ENCODE measurements around the gene RPRML.
A peak's percentile ranks its signal among the peaks of the same experiment; 100 is the strongest.
"Not testable (repeated sequence)": the region's sequence is repeated elsewhere in the genome, so short reads cannot be mapped to it uniquely, and the experiment has no call there.

The RPRML gene

DNA sequence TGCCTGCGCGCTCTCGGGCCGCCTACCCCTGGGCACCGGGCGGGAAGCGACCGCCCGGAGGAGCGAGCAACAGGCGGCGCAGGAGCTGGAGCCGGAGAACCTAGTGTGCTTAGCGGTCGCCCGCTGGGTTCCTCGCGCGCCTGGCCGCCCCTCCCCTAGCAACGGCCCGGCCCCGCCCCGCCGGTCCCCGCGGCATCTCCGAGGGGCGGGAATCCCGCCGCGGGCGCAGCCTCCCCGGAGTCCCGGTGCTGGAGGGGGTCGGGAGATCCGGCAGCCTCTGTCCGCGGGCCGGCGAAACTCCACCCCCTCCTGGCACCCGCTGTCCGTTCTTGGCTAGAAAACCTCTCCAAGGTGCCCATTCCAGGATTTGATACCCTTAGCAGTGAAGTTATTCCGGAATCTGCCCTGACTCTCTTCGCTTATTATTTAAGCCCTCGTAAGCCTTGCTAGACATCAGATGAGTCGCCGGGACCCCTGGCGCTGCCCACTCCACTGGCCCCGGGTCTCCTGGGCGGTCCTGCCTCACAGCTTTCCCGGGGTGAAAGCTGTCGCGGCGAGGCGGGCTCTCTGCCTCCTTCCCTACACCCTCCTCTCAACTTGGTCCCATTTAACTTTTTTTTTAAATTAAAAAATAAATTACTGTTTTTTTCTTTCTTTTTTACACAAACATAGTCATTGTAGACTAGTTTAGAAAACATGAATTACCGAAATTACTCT, at the start of gene RPRML:
TSS of gene RPRML (minus strand) at position 107 of the 717 bp plus-strand sequence. CDS start 246 bp downstream, outside the sequence.
- DNase-seq, result peak; percentile 48

DNA sequence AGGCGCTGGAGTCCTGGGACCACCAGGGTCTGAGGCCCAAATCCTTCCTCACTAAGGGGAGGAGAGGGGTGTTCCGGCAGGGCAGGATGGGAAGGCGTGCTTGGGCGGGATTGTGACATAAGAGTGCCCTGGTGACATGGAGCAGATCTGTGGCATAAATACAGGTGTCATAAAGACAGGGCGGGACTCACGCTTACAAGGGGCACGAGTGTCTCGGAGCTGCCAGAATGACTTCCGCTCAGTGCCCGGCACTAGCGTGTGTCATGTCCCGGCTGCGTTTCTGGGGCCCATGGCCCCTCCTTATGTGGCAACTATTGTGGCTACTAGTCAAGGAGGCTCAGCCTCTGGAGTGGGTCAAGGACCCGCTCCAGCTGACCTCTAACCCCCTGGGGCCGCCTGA, 37.9 kb upstream of the RPRML start:
- DNase-seq, result not testable (repeated sequence)

- DNase-seq, result no peak
These were observed 34.3 kb upstream of the RPRML start for GRCh38 chr17:47013341-47013740.

DNA sequence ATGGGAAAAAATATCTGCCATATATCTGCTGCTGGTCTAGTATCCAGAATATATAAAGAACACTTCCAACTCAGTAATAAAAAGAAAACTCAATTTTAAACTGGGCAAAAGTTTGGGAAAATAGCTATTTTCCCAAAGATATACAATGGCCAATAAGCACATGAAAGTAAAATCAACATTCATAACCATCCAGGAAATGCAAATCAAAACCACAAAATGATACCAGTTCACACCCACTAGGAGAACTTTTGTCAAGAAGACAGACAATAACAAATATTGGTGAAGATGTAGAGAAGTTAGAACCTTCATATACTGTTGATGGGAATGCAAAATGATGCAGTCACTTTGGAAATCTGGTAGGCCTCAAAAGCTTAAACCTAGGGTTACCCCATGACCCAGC, 33.4 kb upstream of the RPRML start:
- DNase-seq, result no peak

DNA sequence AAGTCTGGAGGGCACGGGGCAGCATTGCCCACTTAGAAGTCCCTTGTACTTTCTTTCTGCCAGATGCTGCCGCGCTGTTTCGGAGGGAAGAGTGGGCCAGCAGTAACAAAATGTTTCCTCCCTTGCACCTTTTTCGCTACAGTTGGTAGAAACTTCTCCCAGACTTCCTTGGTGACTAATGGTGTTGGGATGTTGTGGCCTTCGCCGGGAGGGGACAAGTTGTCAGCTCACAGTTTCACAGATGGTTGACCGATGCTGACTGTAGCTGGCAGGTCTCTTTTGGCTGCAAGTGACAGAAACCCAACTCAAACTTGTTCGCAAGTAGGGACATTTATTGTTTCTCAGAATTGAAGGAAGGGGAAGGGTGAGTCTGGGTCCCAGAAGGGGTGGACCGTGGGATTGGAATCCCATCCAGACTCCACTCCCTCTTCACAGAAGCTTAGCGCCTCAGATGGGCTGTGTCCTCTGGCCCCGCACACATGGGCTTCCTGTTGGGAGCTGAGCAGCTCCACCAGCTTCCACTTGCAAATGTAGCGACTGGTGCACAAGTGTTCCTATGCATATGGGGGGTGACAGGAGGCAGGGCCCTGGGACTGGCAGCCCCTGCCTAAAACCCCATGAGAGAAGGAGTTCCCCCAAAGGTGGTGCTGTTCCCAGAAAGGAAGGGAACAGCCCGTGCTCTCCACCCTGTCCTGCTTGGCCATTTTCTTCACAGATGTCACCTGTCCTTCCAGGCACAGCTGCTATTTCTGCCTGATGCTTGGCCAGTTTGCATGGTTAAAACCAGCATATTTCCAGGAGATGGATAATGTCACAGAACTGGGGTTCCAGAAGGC, 30.9 kb upstream of the RPRML start:
- no peak for DNase-seq

DNA sequence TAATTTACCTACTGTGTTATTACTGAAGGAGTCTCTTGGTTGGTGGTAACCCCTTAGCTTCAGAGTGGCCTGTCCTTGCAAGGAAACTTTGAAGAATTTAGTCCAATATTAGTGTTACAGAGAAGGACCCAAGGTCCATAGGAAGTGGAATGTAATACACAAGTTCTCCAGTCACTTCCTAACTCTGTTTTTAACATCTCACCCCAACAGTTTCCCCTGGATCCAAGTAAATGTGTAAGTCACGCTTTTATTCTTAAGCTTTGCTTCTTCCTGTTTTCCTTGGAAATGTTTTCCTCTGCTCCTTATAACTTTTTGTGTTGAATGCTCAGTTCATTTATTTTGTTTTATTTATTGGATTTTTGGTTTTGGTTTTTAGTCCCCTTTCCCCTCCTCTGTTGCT, 25.9 kb upstream of the RPRML start:
- no peak for DNase-seq

- not testable (repeated sequence) for DNase-seq
These were observed 24.8 kb upstream of the RPRML start for GRCh38 chr17:47003864-47004263.

DNA sequence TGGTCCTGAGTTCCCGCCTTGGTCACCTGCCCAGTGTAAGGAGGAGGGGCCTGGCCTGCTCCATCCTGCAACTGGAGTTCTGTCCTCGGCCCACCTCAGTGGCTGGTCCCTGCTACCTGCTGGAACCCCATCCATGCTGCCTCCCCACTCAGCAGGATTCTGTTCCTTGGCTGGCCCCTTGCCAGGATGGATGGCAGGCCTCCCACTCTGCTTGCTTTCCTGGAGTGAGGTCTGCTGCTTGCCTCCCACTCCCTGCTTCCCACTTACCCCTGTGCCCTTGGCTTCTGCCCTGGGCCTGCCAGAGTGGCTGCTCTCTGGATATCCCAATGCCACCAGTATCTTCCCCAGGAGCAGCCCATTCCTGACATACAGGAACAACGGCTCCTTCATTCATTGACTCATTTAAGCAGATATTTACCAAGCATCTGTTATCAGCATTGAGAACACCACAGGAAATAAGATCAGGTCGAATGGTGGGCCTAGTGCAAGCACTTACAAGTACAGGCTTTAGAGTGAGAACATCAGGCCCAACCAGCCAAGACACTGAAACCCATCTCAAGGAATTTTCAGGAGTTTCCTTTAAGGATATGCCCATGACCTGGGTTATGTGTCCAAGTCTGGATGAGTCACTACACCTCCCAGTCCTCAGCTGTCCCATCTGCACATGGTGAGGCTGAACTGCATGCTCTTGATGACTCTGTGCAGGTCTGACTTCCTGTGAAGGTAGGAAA, 17.0 kb upstream of the RPRML start:
- no peak for DNase-seq

GRCh38 chr17:46994993-46995392, 15.9 kb upstream of the RPRML start:
- no peak for DNase-seq

DNA sequence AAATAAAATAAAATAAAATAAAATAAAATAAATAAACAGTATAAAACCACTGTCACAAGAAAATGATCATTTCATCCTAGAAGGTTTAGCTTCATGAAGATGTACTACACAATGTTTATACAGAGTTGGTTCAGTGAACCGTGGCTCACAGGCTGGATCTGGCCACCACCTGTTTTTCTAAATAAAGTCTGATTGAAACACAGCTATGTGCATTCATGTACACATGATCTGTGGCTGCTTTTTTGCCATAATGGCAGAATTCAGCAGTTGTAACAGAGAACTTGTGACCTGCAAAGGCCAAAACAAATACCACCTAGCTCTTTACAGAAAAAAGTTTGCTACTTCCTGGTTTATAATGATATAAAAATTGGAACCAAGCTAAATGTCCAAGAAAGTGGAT, 12.6 kb upstream of the RPRML start:
- no peak for DNase-seq

DNA sequence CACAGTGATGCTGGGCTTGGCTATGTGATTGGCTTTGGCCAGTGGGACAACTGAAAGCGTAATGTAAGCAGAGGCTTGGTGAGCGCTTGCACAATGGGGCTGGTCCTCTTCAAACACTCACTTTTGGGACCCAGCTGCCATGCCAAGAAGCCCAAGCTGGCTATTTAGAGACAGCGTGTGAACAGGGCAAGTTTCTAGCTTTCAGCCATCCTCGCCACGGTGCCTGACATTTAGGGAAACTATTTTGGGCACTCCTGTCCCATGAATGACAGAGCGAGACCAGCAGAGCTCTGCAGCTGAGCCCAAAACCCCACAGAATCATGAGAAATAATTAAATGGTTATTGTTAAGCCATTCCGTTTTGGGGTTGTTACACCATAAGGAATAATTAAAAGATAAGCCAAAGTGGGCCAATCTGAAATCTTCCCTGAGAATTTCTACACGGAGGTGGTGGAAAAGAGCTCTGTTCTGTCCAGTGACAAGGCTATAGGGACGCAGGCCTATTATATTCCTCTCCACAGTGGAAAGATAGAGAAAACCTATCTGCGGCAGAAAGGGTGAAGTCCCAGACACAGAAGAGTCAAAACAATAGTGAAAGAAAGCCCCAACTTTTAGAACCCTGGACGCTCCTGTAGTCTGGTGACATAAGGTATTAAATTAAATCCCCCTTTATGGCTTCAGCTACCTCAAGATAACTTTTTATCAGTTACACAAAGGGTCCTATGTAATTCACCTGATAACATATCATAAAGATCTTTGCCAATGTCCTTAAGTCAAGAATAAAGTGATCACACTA, 10.8 kb upstream of the RPRML start:
- no peak for DNase-seq

- not testable (repeated sequence) for DNase-seq
These were observed 8.9 kb upstream of the RPRML start for GRCh38 chr17:46987927-46988326.

GRCh38 chr17:46986366-46986765, 7.3 kb upstream of the RPRML start:
- DNase-seq, result peak; percentile 98

- peak; percentile 82 for DNase-seq
These were observed 5.8 kb upstream of the RPRML start for GRCh38 chr17:46984892-46985291.

- peak; percentile 97 for DNase-seq
These were observed 5.3 kb upstream of the RPRML start for GRCh38 chr17:46984341-46984740.

GRCh38 chr17:46983782-46984181, 4.7 kb upstream of the RPRML start:
- DNase-seq, result no peak

DNA sequence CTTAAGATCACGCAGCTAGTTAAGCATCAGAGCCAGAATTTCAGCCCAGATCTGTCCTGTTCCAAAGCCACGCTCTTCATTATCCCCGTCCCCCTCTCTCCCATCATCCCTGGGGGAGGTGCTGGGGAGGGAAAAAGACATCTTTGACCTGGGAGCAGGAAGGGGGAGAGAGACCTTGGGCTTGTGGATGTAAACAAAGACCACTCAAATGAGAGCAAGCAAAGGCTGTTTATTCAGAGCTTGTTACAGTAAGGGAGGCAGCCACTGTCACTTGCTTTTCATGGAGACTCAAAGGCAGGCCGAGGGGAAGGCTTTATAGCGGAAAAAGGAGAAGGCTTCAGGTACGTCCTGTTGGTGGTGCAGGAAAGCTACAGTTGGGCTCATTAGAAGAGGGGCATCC, 3.5 kb upstream of the RPRML start:
- DNase-seq, result no peak

DNA sequence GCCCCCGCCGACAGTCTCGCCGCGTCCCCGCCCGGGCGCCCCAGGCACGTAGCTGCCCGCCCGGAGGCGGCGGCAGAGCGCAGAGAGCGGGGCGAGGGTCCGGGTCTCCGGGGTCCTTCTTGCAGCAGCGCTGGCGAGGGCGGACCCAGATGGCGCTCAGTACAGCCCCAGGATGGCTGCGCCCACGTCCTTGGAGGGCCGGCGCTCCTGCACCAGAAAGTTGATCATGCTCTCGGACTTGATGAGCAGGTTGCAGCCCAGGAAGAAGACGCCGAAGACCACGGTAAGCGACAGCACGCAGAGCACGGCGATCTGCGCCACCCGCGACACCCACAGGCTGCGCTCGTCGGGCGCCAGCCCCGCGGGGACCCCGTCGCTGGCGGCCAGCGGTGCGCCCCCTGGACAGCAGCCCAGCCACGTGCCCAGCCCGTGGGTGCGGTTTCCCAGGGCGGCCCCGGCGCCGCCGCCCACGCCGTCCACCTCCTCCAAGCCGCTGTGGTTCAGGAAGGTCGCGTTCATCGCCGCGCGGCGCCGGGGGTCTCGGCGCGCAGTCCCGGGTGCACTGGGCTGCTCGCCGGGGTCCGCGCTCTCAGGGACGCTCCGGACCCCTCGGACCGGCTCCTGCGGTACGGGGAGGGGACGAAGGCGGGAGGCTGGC, 435 bp downstream of the RPRML start:
- no peak for DNase-seq

GRCh38 chr17:46977750-46978488, 1.1 kb downstream of the RPRML start:
- DNase-seq, result no peak

DNA sequence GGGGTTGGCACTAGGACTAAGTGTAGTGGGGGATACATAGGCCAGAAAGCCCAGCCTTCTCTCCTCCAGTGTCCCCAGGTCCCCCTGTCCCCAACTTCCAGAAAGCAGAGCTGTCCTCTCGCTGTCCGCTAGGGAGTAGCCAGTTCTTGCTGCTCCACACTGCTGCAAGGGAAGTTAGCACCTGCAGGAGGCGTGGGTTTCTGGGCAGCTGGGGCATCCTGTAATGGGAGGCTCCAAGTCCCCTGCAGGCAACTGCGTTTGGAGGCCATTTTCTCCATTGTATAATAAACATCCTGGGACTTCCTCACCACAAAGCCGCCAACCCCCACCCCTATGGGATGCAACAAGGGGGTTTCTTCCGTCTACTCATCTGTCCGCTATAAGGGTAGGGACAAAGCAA, 1.7 kb downstream of the RPRML start:
- DNase-seq, result peak; percentile 75

DNA sequence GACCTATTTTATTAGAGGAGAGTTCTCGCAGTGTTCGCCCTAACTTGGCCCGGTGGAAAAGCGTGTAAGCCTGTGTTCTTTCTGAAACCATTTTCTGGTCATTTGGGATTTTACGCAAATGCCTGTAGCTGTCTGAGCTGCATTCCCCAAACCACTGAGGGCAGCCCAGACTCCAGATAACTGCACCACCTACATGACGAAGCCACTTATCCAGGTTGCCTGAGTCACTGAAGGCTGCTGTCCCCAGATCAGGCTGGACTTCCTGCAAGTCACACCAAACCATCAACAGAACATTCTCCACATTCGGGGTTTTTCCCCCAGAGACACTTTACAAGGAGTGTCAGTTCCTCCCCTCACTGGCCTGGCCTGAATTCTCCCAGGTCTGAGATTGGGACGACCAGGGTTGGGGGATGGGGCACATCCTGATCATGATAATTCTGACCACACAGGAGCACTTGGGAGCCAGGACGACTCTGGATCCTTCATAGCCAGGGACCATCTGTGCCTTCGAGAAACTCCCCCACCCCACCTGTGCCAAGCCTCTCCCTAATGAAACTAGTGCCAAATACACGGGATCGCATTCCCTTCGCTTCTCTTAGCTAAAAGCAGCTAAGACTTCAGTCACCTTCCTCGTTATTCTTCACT, 2.3 kb downstream of the RPRML start:
- no peak for DNase-seq
